GM12873 (cell line): ENCODE results near the gene MAML3.

Source experiments
- TF ChIP-seq, protein P1 (sequence below): IDR thresholded peaks from 2 replicates; pipeline ENCODE4 v1.5.1; 2012; ENCODE audit warnings: low read depth, mild to moderate bottlenecking, moderate library complexity, low read length, control low read depth; ENCODE audit not compliant: insufficient read depth; ENCODE audit errors: missing control alignments

Gene MAML3

DNA sequence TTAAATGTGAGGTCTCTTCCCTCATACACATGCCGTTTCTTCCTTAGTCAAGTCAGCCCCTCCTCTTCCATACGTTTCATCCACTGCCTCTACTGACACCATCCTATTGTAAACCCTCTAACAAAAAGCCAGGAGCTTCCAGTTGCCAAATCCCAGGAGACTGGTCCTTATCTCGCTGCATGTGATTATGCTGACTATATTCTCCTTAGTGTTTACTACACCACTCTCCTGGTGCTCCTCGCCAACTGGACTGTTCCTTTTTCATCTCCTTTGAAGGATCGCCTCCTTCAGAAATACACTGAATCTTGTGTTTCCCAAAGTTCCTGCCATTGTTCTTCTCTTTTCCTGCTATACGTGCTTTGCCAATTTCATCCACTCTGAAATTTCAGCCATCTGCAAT lies 27.7 kb downstream of the MAML3 start:
- TF ChIP-seq, protein P1, sequence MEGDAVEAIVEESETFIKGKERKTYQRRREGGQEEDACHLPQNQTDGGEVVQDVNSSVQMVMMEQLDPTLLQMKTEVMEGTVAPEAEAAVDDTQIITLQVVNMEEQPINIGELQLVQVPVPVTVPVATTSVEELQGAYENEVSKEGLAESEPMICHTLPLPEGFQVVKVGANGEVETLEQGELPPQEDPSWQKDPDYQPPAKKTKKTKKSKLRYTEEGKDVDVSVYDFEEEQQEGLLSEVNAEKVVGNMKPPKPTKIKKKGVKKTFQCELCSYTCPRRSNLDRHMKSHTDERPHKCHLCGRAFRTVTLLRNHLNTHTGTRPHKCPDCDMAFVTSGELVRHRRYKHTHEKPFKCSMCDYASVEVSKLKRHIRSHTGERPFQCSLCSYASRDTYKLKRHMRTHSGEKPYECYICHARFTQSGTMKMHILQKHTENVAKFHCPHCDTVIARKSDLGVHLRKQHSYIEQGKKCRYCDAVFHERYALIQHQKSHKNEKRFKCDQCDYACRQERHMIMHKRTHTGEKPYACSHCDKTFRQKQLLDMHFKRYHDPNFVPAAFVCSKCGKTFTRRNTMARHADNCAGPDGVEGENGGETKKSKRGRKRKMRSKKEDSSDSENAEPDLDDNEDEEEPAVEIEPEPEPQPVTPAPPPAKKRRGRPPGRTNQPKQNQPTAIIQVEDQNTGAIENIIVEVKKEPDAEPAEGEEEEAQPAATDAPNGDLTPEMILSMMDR: no peak

- TF ChIP-seq, protein P1: no peak
These were observed 28.6 kb downstream of the MAML3 start for GRCh38 chr4:140125374-140125773.

- TF ChIP-seq, protein P1: no peak
These were observed 30.2 kb downstream of the MAML3 start for GRCh38 chr4:140123666-140124377.

- TF ChIP-seq, protein P1: no peak
These were observed 31.1 kb downstream of the MAML3 start for GRCh38 chr4:140122891-140123290.

GRCh38 chr4:140121646-140122045 lies 32.3 kb downstream of the MAML3 start:
- TF ChIP-seq, protein P1: no peak

GRCh38 chr4:140118931-140119640 lies 34.9 kb downstream of the MAML3 start:
- TF ChIP-seq, protein P1: no peak

- TF ChIP-seq, protein P1: no peak
These were observed 36.0 kb downstream of the MAML3 start for GRCh38 chr4:140117947-140118346.
